Measurements from ENCODE around the gene NUP153.

NUP153 gene

GRCh38 chr6:17721671-17722070 lies 14.9 kb upstream of the NUP153 start:
- H3K4me3 ChIP-seq (ENCODE audit: control insufficient read depth, low read depth, low read length) = no peak overlapping the region
- TF ChIP-seq CTCF (conservative IDR thresholded peaks at IDR 0.05; ENCODE audit: control insufficient read depth, insufficient read depth, low read depth, low read length) = no peak

GRCh38 chr6:17719323-17720041 lies 12.8 kb upstream of the NUP153 start:
- DNase-seq (ENCODE audit: low read depth) = no peak
- H3K4me3 ChIP-seq (ENCODE audit: control insufficient read depth, low read depth, low read length) = no peak overlapping the region
- TF ChIP-seq CTCF (conservative IDR thresholded peaks at IDR 0.05; ENCODE audit: control insufficient read depth, insufficient read depth, low read depth, low read length) = no peak

More at GRCh38 chr6:17721671-17722070, 14.9 kb upstream of the NUP153 start:
- DNase-seq (ENCODE audit: low read depth) = no peak

GRCh38 chr6:17716221-17716620 lies 9.5 kb upstream of the NUP153 start:
- H3K4me3 ChIP-seq (ENCODE audit: control insufficient read depth, low read depth, low read length) = no peak overlapping the region
- no peak for DNase-seq (ENCODE audit: low read depth)
- TF ChIP-seq CTCF (conservative IDR thresholded peaks at IDR 0.05; ENCODE audit: control insufficient read depth, insufficient read depth, low read depth, low read length) = no peak

- DNase-seq (ENCODE audit: low read depth) = peak; percentile 95
- TF ChIP-seq CTCF (conservative IDR thresholded peaks at IDR 0.05; ENCODE audit: control insufficient read depth, insufficient read depth, low read depth, low read length) = no peak
- no peak overlapping the region for H3K4me3 ChIP-seq (ENCODE audit: control insufficient read depth, low read depth, low read length)
Observed at GRCh38 chr6:17714879-17715851, 8.4 kb upstream of the NUP153 start.

- peak; percentile 11 for DNase-seq (ENCODE audit: low read depth)
Observed at GRCh38 chr6:17714177-17714576, 7.5 kb upstream of the NUP153 start.

GRCh38 chr6:17712576-17712975 lies 5.9 kb upstream of the NUP153 start:
- H3K4me3 ChIP-seq (ENCODE audit: control insufficient read depth, low read depth, low read length) = no peak overlapping the region
- TF ChIP-seq CTCF (conservative IDR thresholded peaks at IDR 0.05; ENCODE audit: control insufficient read depth, insufficient read depth, low read depth, low read length) = no peak
- DNase-seq (ENCODE audit: low read depth) = no peak

More at GRCh38 chr6:17714177-17714576, 7.5 kb upstream of the NUP153 start:
- no peak for TF ChIP-seq CTCF (conservative IDR thresholded peaks at IDR 0.05; ENCODE audit: control insufficient read depth, insufficient read depth, low read depth, low read length)
- no peak overlapping the region for H3K4me3 ChIP-seq (ENCODE audit: control insufficient read depth, low read depth, low read length)

Measured in fibroblast of mammary gland (primary cell).